ENCODE results near the gene DOCK9.

GRCh38 chr13:98879127-98879520, 98.7 kb downstream of the DOCK9 start:
- TF ChIP-seq CTCF (IDR thresholded peaks at IDR 0.05) (no peak), POLR2A (IDR thresholded peaks at IDR 0.05) (no peak)

Data from suprapubic skin (tissue), 3 donors.